CD14-positive monocyte (primary cell): ENCODE results near the gene CRYGA. TPM values are rescaled to one million over a fixed set of nuclear protein-coding genes. Genes with fewer than 3 reads are reported as not detected.

Source experiments
- DNase-seq, 3 donors: peaks; one replicate each; pipeline ENCODE4 v3.0.0-alpha.2; 2011 to 2022
- H2AFZ ChIP-seq: 2 replicates; pipeline ENCODE4 v1.6.0; 2012; ENCODE audit warnings: mild to moderate bottlenecking, low read depth, low read length, inconsistent platforms; ENCODE audit not compliant: insufficient read depth, poor library complexity, severe bottlenecking
- H3K27ac ChIP-seq, 2 donors: 1 replicate in 1 of 2; 2 replicates in 1 of 2; pipeline ENCODE4 v1.5.1; 2012 to 2013; ENCODE audit warnings: low read length in 2 of 2, control low read depth in 1 of 2, inconsistent platforms in 1 of 2, low read depth in 1 of 2, mild to moderate bottlenecking in 1 of 2
- H3K27me3 ChIP-seq, 2 donors: one replicate each; pipeline versions ENCODE4 v1.6.0 to v1.6.1; 2011 to 2013; ENCODE audit warnings: low read length in 2 of 2; ENCODE audit not compliant: control insufficient read depth in 2 of 2, insufficient read depth in 2 of 2
- H3K36me3 ChIP-seq, 2 donors: replicated peaks in 1 of 2; 1 replicate in 1 of 2; 2 replicates in 1 of 2; pipeline versions ENCODE4 v1.5.1 to v1.6.1; 2012 to 2013; ENCODE audit warnings: low read length in 2 of 2, control low read depth in 1 of 2, inconsistent platforms in 1 of 2, mild to moderate bottlenecking in 1 of 2; ENCODE audit not compliant: insufficient read depth in 2 of 2, control insufficient read depth in 1 of 2
- H3K4me1 ChIP-seq, 2 donors: 1 replicate in 1 of 2; 2 replicates in 1 of 2; pipeline versions ENCODE4 v1.5.1 to v1.6.1; 2012 to 2013; ENCODE audit warnings: low read length in 2 of 2, control low read depth in 1 of 2, inconsistent platforms in 1 of 2, mild to moderate bottlenecking in 1 of 2, moderate library complexity in 1 of 2; ENCODE audit not compliant: insufficient read depth in 2 of 2, control insufficient read depth in 1 of 2
- H3K4me2 ChIP-seq: replicated peaks from 2 replicates; pipeline ENCODE3; 2012; ENCODE audit warnings: low read length, moderate library complexity, mild to moderate bottlenecking; ENCODE audit not compliant: poor library complexity, severe bottlenecking; ENCODE audit errors: extremely low read depth
- H3K4me3 ChIP-seq, 3 experiments: fragments of 200-600 bp in 1 of 3; sonication (generic) in 1 of 3; replicated peaks in 1 of 3; 1 replicate in 2 of 3; 2 replicates in 1 of 3; pipeline ENCODE4 v1.5.1; 2011 to 2013; ENCODE audit warnings: low read length in 3 of 3, mild to moderate bottlenecking in 3 of 3, control low read depth in 2 of 3, low read depth in 2 of 3, inconsistent platforms in 1 of 3, moderate library complexity in 1 of 3
- H3K79me2 ChIP-seq: 2 replicates; pipeline ENCODE4 v1.6.0; 2012; ENCODE audit warnings: mild to moderate bottlenecking, control low read depth, inconsistent platforms, low read length, moderate library complexity; ENCODE audit not compliant: insufficient read depth
- H3K9ac ChIP-seq: 2 replicates; pipeline ENCODE4 v1.6.0; 2017; ENCODE audit warnings: low read length, mild to moderate bottlenecking; ENCODE audit not compliant: insufficient read depth, poor library complexity, severe bottlenecking
- H3K9me3 ChIP-seq, 2 donors: replicated peaks in 1 of 2; 1 replicate in 1 of 2; 2 replicates in 1 of 2; pipeline versions ENCODE4 v1.5.1 to v1.6.1; 2012 to 2013; ENCODE audit warnings: low read length in 2 of 2, control low read depth in 1 of 2; ENCODE audit not compliant: control insufficient read depth in 1 of 2, insufficient read depth in 1 of 2
- H4K20me1 ChIP-seq: 2 replicates; pipeline ENCODE4 v1.6.0; 2012; ENCODE audit warnings: mild to moderate bottlenecking, low read length, control low read depth, moderate library complexity; ENCODE audit not compliant: insufficient read depth
- H3K27ac Mint-ChIP-seq, 7 donors: one replicate each; pipeline ENCODE4 v1.8.0; 2020; ENCODE audit warnings: mild to moderate bottlenecking in 7 of 7, mixed read lengths in 7 of 7, moderate library complexity in 6 of 7, inconsistent platforms in 2 of 7
- H3K27me3 Mint-ChIP-seq, 3 donors: one replicate each; pipeline ENCODE4 v1.8.0; 2021 to 2022; ENCODE audit warnings: low read depth in 3 of 3, mild to moderate bottlenecking in 3 of 3, mixed read lengths in 3 of 3, moderate library complexity in 3 of 3, inconsistent platforms in 1 of 3
- H3K36me3 Mint-ChIP-seq, 2 donors: one replicate each; pipeline ENCODE4 v1.8.0; 2020; ENCODE audit warnings: mixed read lengths in 2 of 2, inconsistent platforms in 1 of 2, mild to moderate bottlenecking in 1 of 2
- H3K4me1 Mint-ChIP-seq: one replicate; pipeline ENCODE4 v1.8.0; 2020; ENCODE audit warnings: mild to moderate bottlenecking, mixed read lengths
- H3K4me3 Mint-ChIP-seq, 2 donors: one replicate each; pipeline ENCODE4 v1.8.0; 2020; ENCODE audit warnings: mild to moderate bottlenecking in 2 of 2, mixed read lengths in 2 of 2, moderate library complexity in 1 of 2
- H3K9me3 Mint-ChIP-seq, 7 donors: one replicate each; pipeline ENCODE4 v1.8.0; 2020 to 2022; ENCODE audit warnings: mixed read lengths in 7 of 7, mild to moderate bottlenecking in 6 of 7, moderate library complexity in 6 of 7, inconsistent platforms in 2 of 7
- WGBS: methylation state at CpG from one replicate; pipeline ENCODE4 v1.1.5; 2013; ENCODE audit warnings: missing lambda C conversion rate; ENCODE audit not compliant: insufficient coverage; 5-methylcytosine and 5-hydroxymethylcytosine counted together
- intact Hi-C, 2 donors: fragments of 100-400 bp; cut with micrococcal nuclease; formaldehyde crosslinking; loops; one replicate each; pipeline versions ENCODE4 v1.15.0 to v1.15.1; 2023
- polyA plus RNA-seq, 3 donors: library from polyadenylated mRNA; depleted of rRNA in 1 of 3; unstranded in 2 of 3; stranded (reverse) in 1 of 3; fragments of 300-500 nt in 2 of 3; fragments of >200 nt in 1 of 3; fragmentation: Illumina TruSeq in 2 of 3; gene quantifications; 1 replicate in 2 of 3; 2 replicates in 1 of 3; pipeline ENCODE4 v1.2.3, GENCODE V29; 2012 to 2021
- TF ChIP-seq, protein P1 (sequence below): fragments of 200-600 bp; IDR thresholded peaks from one replicate; pipeline ENCODE4 v1.8.0; 2022; ENCODE audit warnings: antibody characterized with exemption, mild to moderate bottlenecking

The CRYGA gene
- polyA plus RNA-seq, 3 donors: not detected

DNA sequence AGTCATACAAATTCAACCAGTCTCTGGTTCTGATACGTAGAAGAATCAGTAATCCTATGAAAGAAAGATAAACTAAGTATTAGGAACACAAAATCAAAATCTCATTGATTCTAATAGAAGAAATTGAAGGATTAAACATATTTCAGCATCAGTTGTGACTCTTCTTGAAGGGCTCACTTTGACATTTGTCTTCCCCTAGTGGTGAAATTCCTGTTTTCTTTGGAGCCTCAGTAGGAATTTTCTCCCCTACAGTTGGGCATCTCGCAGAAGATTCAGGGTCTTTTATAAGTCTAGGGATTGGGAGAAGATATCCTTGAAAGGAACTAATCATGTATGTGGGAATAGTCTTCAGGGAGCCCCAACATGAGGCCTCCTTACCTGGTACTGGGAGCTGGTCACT lies 14.6 kb downstream of the CRYGA start:
- H4K20me1 ChIP-seq: no peaks in the 10 kb centered on the region
- no peaks in the 10 kb centered on the region for H3K27me3 ChIP-seq
- no peak overlapping the region for H3K4me2 ChIP-seq
- no peaks in the 10 kb centered on the region for H3K4me1 ChIP-seq
- H3K36me3 Mint-ChIP-seq: no peaks in the 10 kb centered on the region
- H3K27ac ChIP-seq: no peak overlapping the region
- peaks cover 0 to 1% (median 0%) of the 10 kb centered on the region in 3 donors for H3K27me3 Mint-ChIP-seq
- peaks cover 10 to 22% (median 15%) of the 10 kb centered on the region in 7 donors for H3K9me3 Mint-ChIP-seq
- intact Hi-C loops: no loop called here
- no peak for DNase-seq
- H3K4me3 ChIP-seq: no peak overlapping the region
- WGBS: no CpG with 5 or more reads among the region's 2 CpGs
- no peak overlapping the region for H3K9ac ChIP-seq
- H3K9me3 ChIP-seq: peaks cover 0 to 4% of the 10 kb centered on the region in 2 donors
- H3K36me3 ChIP-seq: no peaks in the 10 kb centered on the region
- H3K27ac Mint-ChIP-seq: no peak overlapping the region
- H3K4me1 Mint-ChIP-seq: peaks cover 5% of the 10 kb centered on the region
- TF ChIP-seq, protein P1, sequence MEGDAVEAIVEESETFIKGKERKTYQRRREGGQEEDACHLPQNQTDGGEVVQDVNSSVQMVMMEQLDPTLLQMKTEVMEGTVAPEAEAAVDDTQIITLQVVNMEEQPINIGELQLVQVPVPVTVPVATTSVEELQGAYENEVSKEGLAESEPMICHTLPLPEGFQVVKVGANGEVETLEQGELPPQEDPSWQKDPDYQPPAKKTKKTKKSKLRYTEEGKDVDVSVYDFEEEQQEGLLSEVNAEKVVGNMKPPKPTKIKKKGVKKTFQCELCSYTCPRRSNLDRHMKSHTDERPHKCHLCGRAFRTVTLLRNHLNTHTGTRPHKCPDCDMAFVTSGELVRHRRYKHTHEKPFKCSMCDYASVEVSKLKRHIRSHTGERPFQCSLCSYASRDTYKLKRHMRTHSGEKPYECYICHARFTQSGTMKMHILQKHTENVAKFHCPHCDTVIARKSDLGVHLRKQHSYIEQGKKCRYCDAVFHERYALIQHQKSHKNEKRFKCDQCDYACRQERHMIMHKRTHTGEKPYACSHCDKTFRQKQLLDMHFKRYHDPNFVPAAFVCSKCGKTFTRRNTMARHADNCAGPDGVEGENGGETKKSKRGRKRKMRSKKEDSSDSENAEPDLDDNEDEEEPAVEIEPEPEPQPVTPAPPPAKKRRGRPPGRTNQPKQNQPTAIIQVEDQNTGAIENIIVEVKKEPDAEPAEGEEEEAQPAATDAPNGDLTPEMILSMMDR: no peak
- no peak overlapping the region for H2AFZ ChIP-seq
- no peaks in the 10 kb centered on the region for H3K79me2 ChIP-seq
- H3K4me3 Mint-ChIP-seq: no peak overlapping the region

DNA sequence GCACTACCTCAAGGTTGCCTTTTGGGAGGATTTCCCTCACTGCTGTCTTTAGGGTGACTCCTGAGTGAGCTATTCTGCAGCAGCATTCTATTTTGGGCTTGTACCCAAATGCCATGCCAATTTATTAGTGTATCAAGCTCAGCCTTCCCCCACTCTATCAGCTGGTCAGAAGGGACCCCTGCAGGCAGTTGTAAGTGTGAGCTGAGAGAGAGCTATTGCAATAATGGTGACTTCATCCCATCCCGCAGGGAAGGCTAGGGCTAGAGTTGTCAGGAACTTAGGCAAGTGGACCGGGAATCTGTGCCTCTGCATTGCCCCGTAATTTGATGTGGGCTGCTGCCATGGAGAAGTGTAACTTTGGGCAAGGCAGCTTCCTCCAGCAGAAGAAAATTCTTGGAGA lies 15.6 kb downstream of the CRYGA start:
- Histone ChIP-seq H3K27me3 (no peaks in the 10 kb centered on the region), H3K36me3 (no peaks in the 10 kb centered on the region), H3K9me3 (peaks cover 0 to 4% of the 10 kb centered on the region in 2 donors), H3K79me2 (no peaks in the 10 kb centered on the region), H3K4me1 (no peaks in the 10 kb centered on the region), H3K4me2 (no peak overlapping the region), H2AFZ (no peak overlapping the region), H3K9ac (no peak overlapping the region), H3K27ac (no peak overlapping the region), H3K4me3 (no peak overlapping the region), H4K20me1 (no peaks in the 10 kb centered on the region)
- Mint-ChIP-seq H3K27ac (no peak overlapping the region), H3K9me3 (peaks cover 10 to 22% (median 15%) of the 10 kb centered on the region in 7 donors), H3K36me3 (no peaks in the 10 kb centered on the region), H3K4me1 (peaks cover 5% of the 10 kb centered on the region), H3K4me3 (no peak overlapping the region), H3K27me3 (peaks cover 0 to 1% (median 0%) of the 10 kb centered on the region in 3 donors)
- no peak for DNase-seq
- WGBS: 85% methylated on average over 3 of the region's 3 CpGs
- TF ChIP-seq, protein P1: no peak
- intact Hi-C loops: no loop called here
